Measurements from ENCODE around the gene RNF38. TPM values are rescaled to one million over a fixed set of nuclear protein-coding genes. Genes with fewer than 3 reads are reported as not detected.
A peak's percentile ranks its signal among the peaks of the same experiment; 100 is the strongest.
"Not testable (repeated sequence)": the region's sequence is repeated elsewhere in the genome, so short reads cannot be mapped to it uniquely, and the experiment has no call there.

Gene RNF38
- total RNA-seq (2014; rRNA removed; shearing (Covaris generic)) (5.7 and 9.0 TPM in 2 replicates), total RNA-seq (2022) (25.5 and 30.5 TPM in 2 replicates), Bru-seq, nascent RNA (percentile 90 among the genes with signal in this experiment), BruChase-seq, experiment 1, labeled RNA remaining after a 6-hour chase (percentile 80 among the genes with signal in this experiment), BruChase-seq, experiment 2, labeled RNA remaining after a 2-hour chase (percentile 82 among the genes with signal in this experiment)
- long read RNA-seq, full-length matches to known transcripts = 8 of 21 reads
- long read RNA-seq, partial matches to known transcripts = 6 of 21 reads
- long read RNA-seq, other reads (novel, unspliced or antisense) = 7 of 21 reads

DNA sequence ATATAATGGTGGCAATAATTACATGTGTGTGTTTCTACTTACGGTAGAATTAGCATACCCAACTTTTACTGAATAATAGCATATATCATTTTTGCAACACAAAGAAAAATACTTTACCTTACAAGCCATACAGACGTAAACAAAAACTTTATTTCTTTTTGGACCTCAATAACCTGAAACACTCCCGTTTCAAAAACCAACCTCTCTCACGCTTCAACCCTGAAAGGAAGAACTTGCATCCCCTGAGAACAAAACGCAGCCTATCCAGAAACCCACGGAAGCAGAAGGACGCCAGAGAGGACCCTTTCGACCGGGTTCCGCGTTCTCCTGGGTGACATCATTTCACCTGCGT is at the start of gene RNF38:
Gene RNF38 (minus strand): TSS at position 290 of the 352 bp plus-strand sequence. CDS start 161 bp downstream, at position 129.
- Histone ChIP-seq H3K27ac (ENCODE audit: low read depth, low read length, poor library complexity, severe bottlenecking) (peak within 1 kb of the TSS; percentile 93), H2AFZ (ENCODE audit: low read length) (peak within 1 kb of the TSS; percentile 91), H3K9me3 (ENCODE audit: low read length) (peaks cover 4% of the 10 kb centered on the region; the same call in 1 of the 2 replicates), H3K9me2 (ENCODE audit: insufficient read depth, low read length) (no peaks in the 10 kb centered on the region), H3K4me1 (ENCODE audit: insufficient read depth, low read length, poor library complexity, severe bottlenecking) (peaks cover 17% of the 10 kb centered on the region), H3K79me2 (ENCODE audit: insufficient read depth, low read depth, low read length) (peaks cover 51% of the 10 kb centered on the region), H3K36me3 (ENCODE audit: insufficient read depth, low read length) (peaks cover 32% of the 10 kb centered on the region), H3K4me2 (ENCODE audit: low read length) (peak within 1 kb of the TSS; percentile 82), H3K4me3 (ENCODE audit: low read depth, low read length, poor library complexity, severe bottlenecking) (peak within 1 kb of the TSS; percentile 86), H4K20me1 (ENCODE audit: insufficient read depth, low read length) (peaks cover 14% of the 10 kb centered on the region; the same call in 1 of the 2 replicates)
- no peak for DNase-seq (ENCODE audit: low spot score)
- TSS peak; percentile 66 for BruUV-seq (replicated peaks)
- CTCF ChIA-PET (ENCODE audit: unreplicated experiment) = no interaction called here
- no peak for TF ChIP-seq EZH2phosphoT487 (IDR thresholded peaks at IDR 0.05; ENCODE audit: borderline replicate concordance, low read depth, low read length)
- TF ChIP-seq, protein P1, sequence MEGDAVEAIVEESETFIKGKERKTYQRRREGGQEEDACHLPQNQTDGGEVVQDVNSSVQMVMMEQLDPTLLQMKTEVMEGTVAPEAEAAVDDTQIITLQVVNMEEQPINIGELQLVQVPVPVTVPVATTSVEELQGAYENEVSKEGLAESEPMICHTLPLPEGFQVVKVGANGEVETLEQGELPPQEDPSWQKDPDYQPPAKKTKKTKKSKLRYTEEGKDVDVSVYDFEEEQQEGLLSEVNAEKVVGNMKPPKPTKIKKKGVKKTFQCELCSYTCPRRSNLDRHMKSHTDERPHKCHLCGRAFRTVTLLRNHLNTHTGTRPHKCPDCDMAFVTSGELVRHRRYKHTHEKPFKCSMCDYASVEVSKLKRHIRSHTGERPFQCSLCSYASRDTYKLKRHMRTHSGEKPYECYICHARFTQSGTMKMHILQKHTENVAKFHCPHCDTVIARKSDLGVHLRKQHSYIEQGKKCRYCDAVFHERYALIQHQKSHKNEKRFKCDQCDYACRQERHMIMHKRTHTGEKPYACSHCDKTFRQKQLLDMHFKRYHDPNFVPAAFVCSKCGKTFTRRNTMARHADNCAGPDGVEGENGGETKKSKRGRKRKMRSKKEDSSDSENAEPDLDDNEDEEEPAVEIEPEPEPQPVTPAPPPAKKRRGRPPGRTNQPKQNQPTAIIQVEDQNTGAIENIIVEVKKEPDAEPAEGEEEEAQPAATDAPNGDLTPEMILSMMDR (conservative IDR thresholded peaks at IDR 0.05; ENCODE audit: low read length) = no peak
- POLR2A ChIA-PET = no interaction called here
- intact Hi-C loops (cut with micrococcal nuclease; ENCODE audit: unreplicated experiment) = loop anchor here (5.0 to 10.0 kb wide), 2 partner anchors 172 to 235 kb away; partner anchors contain the start of gene MELK

DNA sequence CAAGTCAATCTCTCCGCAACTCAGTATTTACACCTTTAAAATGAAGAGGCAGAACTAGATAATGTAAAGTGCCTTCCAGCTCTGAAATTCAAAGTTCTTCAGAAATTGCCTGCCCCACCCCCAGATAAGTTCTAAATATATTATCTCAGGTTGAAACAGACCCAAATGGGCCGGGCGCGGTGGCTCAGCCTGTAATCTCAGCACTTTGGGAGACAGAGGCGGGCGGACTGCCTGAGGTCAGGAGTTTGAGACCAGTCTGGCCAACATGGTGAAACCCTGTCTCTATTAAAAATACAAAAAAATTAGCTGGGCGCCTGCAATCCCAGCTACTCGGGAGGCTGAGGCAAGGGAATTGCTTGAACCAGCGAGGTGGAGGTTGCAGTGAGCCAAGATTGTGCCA is 48.5 kb upstream of the RNF38 start:
- H3K4me2 ChIP-seq (ENCODE audit: low read length); H3K9me3 ChIP-seq (ENCODE audit: low read length); BruUV-seq (replicated peaks); H3K36me3 ChIP-seq (ENCODE audit: insufficient read depth, low read length); CTCF ChIA-PET (ENCODE audit: unreplicated experiment); intact Hi-C loops (cut with micrococcal nuclease; ENCODE audit: unreplicated experiment); H2AFZ ChIP-seq (ENCODE audit: low read length); H3K9me2 ChIP-seq (ENCODE audit: insufficient read depth, low read length); H3K27ac ChIP-seq (ENCODE audit: low read depth, low read length, poor library complexity, severe bottlenecking); DNase-seq (ENCODE audit: low spot score); H3K79me2 ChIP-seq (ENCODE audit: insufficient read depth, low read depth, low read length); H3K4me3 ChIP-seq (ENCODE audit: low read depth, low read length, poor library complexity, severe bottlenecking); H3K4me1 ChIP-seq (ENCODE audit: insufficient read depth, low read length, poor library complexity, severe bottlenecking): not testable (repeated sequence)
- 0 out of 2 replicates have a peak, but pooled peaks cover 10% of the 10 kb centered on the region for H4K20me1 ChIP-seq (ENCODE audit: insufficient read depth, low read length)
- POLR2A ChIA-PET = interaction anchor here (0.7 kb wide), 1 partner anchor 52 kb away, joined by 3 read pairs; no protein-coding TSS in a partner anchor

- no peak for DNase-seq (ENCODE audit: low spot score)
- no peak overlapping the region for H3K27ac ChIP-seq (ENCODE audit: low read depth, low read length, poor library complexity, severe bottlenecking)
- no peak for TF ChIP-seq EZH2phosphoT487 (IDR thresholded peaks at IDR 0.05; ENCODE audit: borderline replicate concordance, low read depth, low read length)
- TF ChIP-seq, protein P1 (conservative IDR thresholded peaks at IDR 0.05; ENCODE audit: low read length) = no peak
- H3K36me3 ChIP-seq (ENCODE audit: insufficient read depth, low read length) = peaks cover 6% of the 10 kb centered on the region; the same call in 1 of the 2 replicates
- no peak overlapping the region for H2AFZ ChIP-seq (ENCODE audit: low read length)
- no peaks in the 10 kb centered on the region for H3K9me2 ChIP-seq (ENCODE audit: insufficient read depth, low read length)
- CTCF ChIA-PET (ENCODE audit: unreplicated experiment) = no interaction called here
- no peak overlapping the region for H3K4me2 ChIP-seq (ENCODE audit: low read length)
- no peaks in the 10 kb centered on the region for H3K9me3 ChIP-seq (ENCODE audit: low read length)
- intact Hi-C loops (cut with micrococcal nuclease; ENCODE audit: unreplicated experiment) = no loop called here
- BruUV-seq (replicated peaks) = no TSS peak
- H3K4me3 ChIP-seq (ENCODE audit: low read depth, low read length, poor library complexity, severe bottlenecking) = no peak overlapping the region
- H3K4me1 ChIP-seq (ENCODE audit: insufficient read depth, low read length, poor library complexity, severe bottlenecking) = no peaks in the 10 kb centered on the region
- 0 out of 2 replicates have a peak, but pooled peaks cover 10% of the 10 kb centered on the region for H4K20me1 ChIP-seq (ENCODE audit: insufficient read depth, low read length)
- H3K79me2 ChIP-seq (ENCODE audit: insufficient read depth, low read depth, low read length) = peaks cover 5% of the 10 kb centered on the region; the same call in 1 of the 2 replicates
- POLR2A ChIA-PET = interaction anchor here (0.7 to 1.5 kb wide), 2 partner anchors 9 to 52 kb away, joined by 3 to 4 read pairs; no protein-coding TSS in a partner anchor
Measured at GRCh38 chr9:36448017-36448416, 47.9 kb upstream of the RNF38 start.

- H3K4me3 ChIP-seq (ENCODE audit: low read depth, low read length, poor library complexity, severe bottlenecking); BruUV-seq (replicated peaks); intact Hi-C loops (cut with micrococcal nuclease; ENCODE audit: unreplicated experiment); H3K9me3 ChIP-seq (ENCODE audit: low read length); H3K4me1 ChIP-seq (ENCODE audit: insufficient read depth, low read length, poor library complexity, severe bottlenecking); H3K9me2 ChIP-seq (ENCODE audit: insufficient read depth, low read length); H3K4me2 ChIP-seq (ENCODE audit: low read length); CTCF ChIA-PET (ENCODE audit: unreplicated experiment); DNase-seq (ENCODE audit: low spot score); H3K36me3 ChIP-seq (ENCODE audit: insufficient read depth, low read length); H3K79me2 ChIP-seq (ENCODE audit: insufficient read depth, low read depth, low read length); H3K27ac ChIP-seq (ENCODE audit: low read depth, low read length, poor library complexity, severe bottlenecking); H2AFZ ChIP-seq (ENCODE audit: low read length): not testable (repeated sequence)
- H4K20me1 ChIP-seq (ENCODE audit: insufficient read depth, low read length) = 0 out of 2 replicates have a peak, but pooled peaks cover 10% of the 10 kb centered on the region
- POLR2A ChIA-PET = interaction anchor here (0.6 to 1.5 kb wide), 4 partner anchors 8 to 218 kb away, joined by 4 to 5 read pairs (median 4); no protein-coding TSS in a partner anchor
Measured at GRCh38 chr9:36446678-36447077, 46.6 kb upstream of the RNF38 start.
